HCT116 (cell line): ENCODE results near the gene CCM2. TPM values are rescaled to one million over a fixed set of nuclear protein-coding genes. Genes with fewer than 3 reads are reported as not detected.

ENCODE experiments used
- ATAC-seq: fragments of 200-7000 bp; cut with Tn5 transposase; 2 replicates; pipeline ENCODE4 v1.9.1; 2020; ENCODE audit warnings: mild to moderate bottlenecking, moderate library complexity
- BruUV-seq: library from RNA; stranded (reverse); fragments of 400-500 nt; replicated peaks from 2 replicates; lab custom pipeline; 2021; lab: Mats Ljungman, UMichigan
- CTCF ChIA-PET: fragments of 300-600 bp; sonication (Branson Sonifier 250); formaldehyde crosslinking; loops from one replicate; lab custom pipeline; 2021; ENCODE audit warnings: antibody characterized with exemption; lab: Charles Lee
- POLR2A ChIA-PET: fragments of 300-600, 350-600 bp; sonication (Branson Sonifier 250); formaldehyde crosslinking; loops from one replicate; lab custom pipeline; 2021; ENCODE audit warnings: antibody characterized with exemption; lab: Charles Lee
- RAD21 ChIA-PET, 2 experiments: fragments of 300-600 bp; sonication (Branson Sonifier 250); formaldehyde crosslinking; loops; one replicate each; lab custom pipeline; 2023; ENCODE audit warnings: low total read pairs in 2 of 2; ENCODE audit not compliant: uncharacterized antibody in 2 of 2, unreplicated experiment in 2 of 2, low non-redundant PET in 1 of 2; lab: Charles Lee
- DNase-seq: peaks from one replicate; pipeline ENCODE4 v3.0.0-alpha.2; 2010; ENCODE audit warnings: low read depth, low spot score
- H2AFZ ChIP-seq: fragments of 200-600 bp; shearing (Covaris generic), sonication (generic); 2 replicates; pipeline ENCODE4 v1.6.1; 2017; ENCODE audit warnings: low read depth, mixed run types, mixed read lengths, antibody characterized with exemption, low read length; ENCODE audit not compliant: poor library complexity, severe bottlenecking
- H3K27ac ChIP-seq: 2 replicates; pipeline ENCODE4 v1.5.1; 2012; ENCODE audit warnings: low read depth, low read length
- H3K27me3 ChIP-seq: fragments of 200-600 bp; sonication (generic); 2 replicates; pipeline ENCODE4 v1.6.1; 2016; ENCODE audit warnings: mixed run types, low read length, mixed read lengths; ENCODE audit not compliant: insufficient read depth
- H3K36me3 ChIP-seq, 2 experiments: fragments of 200-500 bp in 1 of 2; fragments of 200-600 bp in 1 of 2; sonication (Bioruptor generic) in 1 of 2; sonication (generic) in 1 of 2; 2 replicates each; pipeline versions ENCODE4 v1.5.1 to v1.6.1; 2014 to 2016; ENCODE audit warnings: low read length in 2 of 2, inconsistent platforms in 1 of 2, mixed read lengths in 1 of 2, mixed run types in 1 of 2; ENCODE audit not compliant: insufficient read depth in 2 of 2, control insufficient read depth in 1 of 2
- H3K4me1 ChIP-seq, 2 experiments: fragments of 200-600 bp in 1 of 2; sonication (generic) in 1 of 2; 2 replicates each; pipeline versions ENCODE4 v1.5.1 to v1.6.1; 2012 to 2017; ENCODE audit warnings: low read length in 2 of 2, inconsistent platforms in 1 of 2, mild to moderate bottlenecking in 1 of 2, mixed read lengths in 1 of 2, mixed run types in 1 of 2, moderate library complexity in 1 of 2; ENCODE audit not compliant: insufficient read depth in 2 of 2, control insufficient read depth in 1 of 2
- H3K4me2 ChIP-seq: fragments of 200-600 bp; sonication (generic); 2 replicates; pipeline ENCODE4 v1.6.1; 2017; ENCODE audit warnings: mixed run types, low read length, mixed read lengths
- H3K4me3 ChIP-seq, 2 experiments: fragments of 200-600 bp in 1 of 2; sonication (generic) in 1 of 2; replicated peaks in 1 of 2; 2 replicates each; pipeline ENCODE4 v1.5.1; 2011 to 2016; ENCODE audit warnings: low read length in 2 of 2, control low read depth in 1 of 2, low read depth in 1 of 2, mild to moderate bottlenecking in 1 of 2, mixed read lengths in 1 of 2, mixed run types in 1 of 2
- H3K79me2 ChIP-seq: fragments of 200-600 bp; sonication (generic); 2 replicates; pipeline ENCODE4 v1.6.1; 2017; ENCODE audit warnings: mild to moderate bottlenecking, mixed run types, low read length, moderate library complexity, mixed read lengths; ENCODE audit not compliant: insufficient read depth
- H3K9ac ChIP-seq: fragments of 200-600 bp; sonication (generic); 2 replicates; pipeline ENCODE4 v1.6.1; 2016; ENCODE audit warnings: low read length, mixed read lengths
- H3K9me2 ChIP-seq: fragments of 200-600 bp; sonication (generic), shearing (Covaris generic); 2 replicates; pipeline ENCODE4 v1.6.1; 2017; ENCODE audit warnings: mixed run types, mild to moderate bottlenecking, moderate library complexity; ENCODE audit not compliant: insufficient read depth
- H3K9me3 ChIP-seq, 2 experiments: fragments of 200-500 bp in 1 of 2; fragments of 200-600 bp in 1 of 2; sonication (Bioruptor generic) in 1 of 2; sonication (generic) in 1 of 2; 2 replicates each; pipeline ENCODE4 v1.6.1; 2014 to 2017; ENCODE audit warnings: low read length in 2 of 2, mixed read lengths in 2 of 2, inconsistent platforms in 1 of 2, low read depth in 1 of 2, mild to moderate bottlenecking in 1 of 2, mixed run types in 1 of 2, moderate library complexity in 1 of 2; ENCODE audit not compliant: control insufficient read depth in 1 of 2, insufficient read depth in 1 of 2
- H4K20me1 ChIP-seq: fragments of 200-600 bp; sonication (generic), shearing (Covaris generic); 2 replicates; pipeline ENCODE4 v1.6.1; 2017; ENCODE audit warnings: mixed run types, mild to moderate bottlenecking, moderate library complexity; ENCODE audit not compliant: insufficient read depth
- CBX3 ChIP-seq: IDR thresholded peaks from 2 replicates; pipeline ENCODE4 v1.6.1; 2012; ENCODE audit warnings: low read depth
- EGR1 ChIP-seq: IDR thresholded peaks from 2 replicates; pipeline ENCODE4 v1.6.1; 2012; ENCODE audit warnings: low read depth
- ELF1 ChIP-seq: IDR thresholded peaks from 2 replicates; pipeline ENCODE4 v1.6.1; 2012; ENCODE audit warnings: low read depth, borderline replicate concordance
- EZH2phosphoT487 ChIP-seq: fragments of 200-600 bp; IDR thresholded peaks from 2 replicates; pipeline ENCODE4 v1.6.1; 2018; ENCODE audit warnings: antibody characterized with exemption, borderline replicate concordance
- FOSL1 ChIP-seq: IDR thresholded peaks from 2 replicates; pipeline ENCODE4 v1.6.1; 2012; ENCODE audit warnings: low read depth
- JUND ChIP-seq: IDR thresholded peaks from 2 replicates; pipeline ENCODE4 v1.6.1; 2012
- POLR2A ChIP-seq: IDR thresholded peaks from 2 replicates; pipeline ENCODE4 v1.7.0; 2011; ENCODE audit warnings: borderline replicate concordance; ENCODE audit not compliant: insufficient read depth, insufficient read length; ENCODE audit errors: extremely low read depth
- RAD21 ChIP-seq: IDR thresholded peaks from 2 replicates; pipeline ENCODE4 v1.6.1; 2012; ENCODE audit warnings: low read depth, mild to moderate bottlenecking
- SP1 ChIP-seq: IDR thresholded peaks from 2 replicates; pipeline ENCODE4 v1.6.1; 2012; ENCODE audit warnings: low read depth
- SRF ChIP-seq: IDR thresholded peaks from 2 replicates; pipeline ENCODE4 v1.6.1; 2012; ENCODE audit warnings: low read depth
- TCF7L2 ChIP-seq: IDR thresholded peaks from 2 replicates; pipeline ENCODE4 v1.7.0; 2011; ENCODE audit warnings: borderline replicate concordance, inconsistent platforms; ENCODE audit not compliant: insufficient read depth, insufficient read length; ENCODE audit errors: extremely low read depth
- YY1 ChIP-seq: IDR thresholded peaks from 2 replicates; pipeline ENCODE4 v1.6.1; 2011; ENCODE audit warnings: low read length, low read depth, moderate library complexity, mild to moderate bottlenecking; ENCODE audit not compliant: insufficient replicate concordance; ENCODE audit errors: extremely low read depth
- ZFX ChIP-seq: fragments of 450-650 bp; IDR thresholded peaks from 2 replicates; pipeline ENCODE4 v1.6.1; 2017
- ZNF274 ChIP-seq: fragments of 200-500 bp; sonication (Bioruptor generic); IDR thresholded peaks from 2 replicates; pipeline ENCODE4 v1.6.1; 2014; ENCODE audit warnings: mild to moderate bottlenecking, low read depth, low read length, inconsistent platforms
- intact Hi-C: fragments of 100-400 bp; cut with micrococcal nuclease; formaldehyde crosslinking; loops from 2 replicates; pipeline ENCODE4 v1.10.0; 2022
- total RNA-seq: library from RNA; stranded (reverse); gene quantifications from one replicate; pipeline ENCODE4 v1.2.1, GENCODE V29; 2021; ENCODE audit not compliant: unreplicated experiment
- TF ChIP-seq, protein P1 (sequence below): IDR thresholded peaks from 2 replicates; pipeline ENCODE4 v1.6.1; 2012
- TF ChIP-seq, protein P2 (sequence below), 3 experiments: fragments of 200-600 bp in 1 of 3; sonication (generic) in 1 of 3; IDR thresholded peaks in 2 of 3; conservative IDR thresholded peaks in 1 of 3; 2 replicates each; pipeline ENCODE4 v1.5.1; 2012 to 2017; ENCODE audit warnings: low read depth in 2 of 3, low read length in 2 of 3, antibody characterized with exemption in 1 of 3, borderline replicate concordance in 1 of 3, control low read depth in 1 of 3, mild to moderate bottlenecking in 1 of 3, mixed read lengths in 1 of 3, mixed run types in 1 of 3, moderate library complexity in 1 of 3; ENCODE audit not compliant: insufficient read depth in 1 of 3
- TF ChIP-seq, protein P3 (sequence below): IDR thresholded peaks from 2 replicates; pipeline ENCODE4 v1.6.1; 2012; ENCODE audit warnings: low read depth
- TF ChIP-seq, protein P4 (sequence below): IDR thresholded peaks from 2 replicates; pipeline ENCODE4 v1.6.1; 2011; ENCODE audit warnings: mild to moderate bottlenecking, low read length, moderate library complexity; ENCODE audit not compliant: insufficient replicate concordance; ENCODE audit errors: extremely low read depth

The CCM2 gene
- total RNA-seq, 1 experiment from 2014 or later = 34.4 TPM

DNA sequence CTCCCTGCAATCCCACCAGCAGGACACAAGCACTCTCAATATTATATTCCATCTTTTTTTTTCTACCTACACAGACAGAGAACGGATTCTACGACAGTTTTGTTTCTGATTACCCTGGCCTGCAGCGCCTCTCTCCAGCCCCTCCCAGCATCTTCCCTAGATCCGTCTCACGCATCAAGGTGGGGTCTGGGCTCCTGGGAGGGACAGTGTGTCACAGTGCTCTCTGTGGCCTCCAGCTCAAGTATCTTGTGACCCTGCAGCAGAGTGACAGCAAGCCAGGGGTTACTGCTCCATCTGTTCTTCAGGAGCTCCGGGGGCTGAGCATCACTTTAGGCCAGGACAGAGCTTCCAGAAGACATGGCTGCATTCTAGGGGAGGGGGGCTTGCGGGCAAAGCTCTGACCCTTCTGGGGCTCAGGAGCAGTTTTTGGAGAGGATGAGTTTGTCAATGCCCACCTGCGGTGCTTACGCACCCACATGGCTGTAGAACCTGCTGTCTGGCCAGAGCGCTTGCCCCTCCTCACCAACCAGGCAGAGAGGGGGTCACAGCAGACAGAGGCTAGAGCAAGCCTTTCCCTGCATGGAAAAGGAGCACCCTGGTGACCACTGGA, 43.7 kb upstream of the CCM2 start:
- Histone ChIP-seq H3K4me2 (no peak overlapping the region), H3K27ac (no peak overlapping the region), H3K36me3 (no peaks in the 10 kb centered on the region), H3K9me2 (no peaks in the 10 kb centered on the region), H3K4me3 (no peak overlapping the region), H2AFZ (no peak overlapping the region), H3K4me1 (no peaks in the 10 kb centered on the region), H3K9ac (no peak overlapping the region), H4K20me1 (no peaks in the 10 kb centered on the region), H3K27me3 (no peaks in the 10 kb centered on the region), H3K79me2 (no peaks in the 10 kb centered on the region), H3K9me3 (no peaks in the 10 kb centered on the region)
- ChIA-PET RAD21 (no interaction called here), CTCF (no interaction called here), POLR2A (no interaction called here)
- intact Hi-C loops = no loop called here
- BruUV-seq = no TSS peak
- ATAC-seq (no peak), DNase-seq (no peak)
- TF ChIP-seq ELF1 (no peak), TCF7L2 (no peak), YY1 (no peak), JUND (no peak), EZH2phosphoT487 (no peak), ZNF274 (no peak), EGR1 (no peak), CBX3 (no peak), SRF (no peak), RAD21 (no peak), FOSL1 (no peak), ZFX (no peak), SP1 (no peak), POLR2A (no peak)
- TF ChIP-seq, protein P1, sequence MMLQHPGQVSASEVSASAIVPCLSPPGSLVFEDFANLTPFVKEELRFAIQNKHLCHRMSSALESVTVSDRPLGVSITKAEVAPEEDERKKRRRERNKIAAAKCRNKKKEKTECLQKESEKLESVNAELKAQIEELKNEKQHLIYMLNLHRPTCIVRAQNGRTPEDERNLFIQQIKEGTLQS = no peak
- TF ChIP-seq, protein P2, sequence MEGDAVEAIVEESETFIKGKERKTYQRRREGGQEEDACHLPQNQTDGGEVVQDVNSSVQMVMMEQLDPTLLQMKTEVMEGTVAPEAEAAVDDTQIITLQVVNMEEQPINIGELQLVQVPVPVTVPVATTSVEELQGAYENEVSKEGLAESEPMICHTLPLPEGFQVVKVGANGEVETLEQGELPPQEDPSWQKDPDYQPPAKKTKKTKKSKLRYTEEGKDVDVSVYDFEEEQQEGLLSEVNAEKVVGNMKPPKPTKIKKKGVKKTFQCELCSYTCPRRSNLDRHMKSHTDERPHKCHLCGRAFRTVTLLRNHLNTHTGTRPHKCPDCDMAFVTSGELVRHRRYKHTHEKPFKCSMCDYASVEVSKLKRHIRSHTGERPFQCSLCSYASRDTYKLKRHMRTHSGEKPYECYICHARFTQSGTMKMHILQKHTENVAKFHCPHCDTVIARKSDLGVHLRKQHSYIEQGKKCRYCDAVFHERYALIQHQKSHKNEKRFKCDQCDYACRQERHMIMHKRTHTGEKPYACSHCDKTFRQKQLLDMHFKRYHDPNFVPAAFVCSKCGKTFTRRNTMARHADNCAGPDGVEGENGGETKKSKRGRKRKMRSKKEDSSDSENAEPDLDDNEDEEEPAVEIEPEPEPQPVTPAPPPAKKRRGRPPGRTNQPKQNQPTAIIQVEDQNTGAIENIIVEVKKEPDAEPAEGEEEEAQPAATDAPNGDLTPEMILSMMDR (IDR thresholded peaks at IDR 0.05 in 2 of 3, conservative IDR thresholded peaks at IDR 0.05 in 1 of 3; ENCODE audit: borderline replicate concordance in 1 of 3, insufficient read depth in 1 of 3, low read depth in 2 of 3, low read length in 2 of 3) = no peak
- TF ChIP-seq, protein P3, sequence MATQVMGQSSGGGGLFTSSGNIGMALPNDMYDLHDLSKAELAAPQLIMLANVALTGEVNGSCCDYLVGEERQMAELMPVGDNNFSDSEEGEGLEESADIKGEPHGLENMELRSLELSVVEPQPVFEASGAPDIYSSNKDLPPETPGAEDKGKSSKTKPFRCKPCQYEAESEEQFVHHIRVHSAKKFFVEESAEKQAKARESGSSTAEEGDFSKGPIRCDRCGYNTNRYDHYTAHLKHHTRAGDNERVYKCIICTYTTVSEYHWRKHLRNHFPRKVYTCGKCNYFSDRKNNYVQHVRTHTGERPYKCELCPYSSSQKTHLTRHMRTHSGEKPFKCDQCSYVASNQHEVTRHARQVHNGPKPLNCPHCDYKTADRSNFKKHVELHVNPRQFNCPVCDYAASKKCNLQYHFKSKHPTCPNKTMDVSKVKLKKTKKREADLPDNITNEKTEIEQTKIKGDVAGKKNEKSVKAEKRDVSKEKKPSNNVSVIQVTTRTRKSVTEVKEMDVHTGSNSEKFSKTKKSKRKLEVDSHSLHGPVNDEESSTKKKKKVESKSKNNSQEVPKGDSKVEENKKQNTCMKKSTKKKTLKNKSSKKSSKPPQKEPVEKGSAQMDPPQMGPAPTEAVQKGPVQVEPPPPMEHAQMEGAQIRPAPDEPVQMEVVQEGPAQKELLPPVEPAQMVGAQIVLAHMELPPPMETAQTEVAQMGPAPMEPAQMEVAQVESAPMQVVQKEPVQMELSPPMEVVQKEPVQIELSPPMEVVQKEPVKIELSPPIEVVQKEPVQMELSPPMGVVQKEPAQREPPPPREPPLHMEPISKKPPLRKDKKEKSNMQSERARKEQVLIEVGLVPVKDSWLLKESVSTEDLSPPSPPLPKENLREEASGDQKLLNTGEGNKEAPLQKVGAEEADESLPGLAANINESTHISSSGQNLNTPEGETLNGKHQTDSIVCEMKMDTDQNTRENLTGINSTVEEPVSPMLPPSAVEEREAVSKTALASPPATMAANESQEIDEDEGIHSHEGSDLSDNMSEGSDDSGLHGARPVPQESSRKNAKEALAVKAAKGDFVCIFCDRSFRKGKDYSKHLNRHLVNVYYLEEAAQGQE = no peak
- TF ChIP-seq, protein P4, sequence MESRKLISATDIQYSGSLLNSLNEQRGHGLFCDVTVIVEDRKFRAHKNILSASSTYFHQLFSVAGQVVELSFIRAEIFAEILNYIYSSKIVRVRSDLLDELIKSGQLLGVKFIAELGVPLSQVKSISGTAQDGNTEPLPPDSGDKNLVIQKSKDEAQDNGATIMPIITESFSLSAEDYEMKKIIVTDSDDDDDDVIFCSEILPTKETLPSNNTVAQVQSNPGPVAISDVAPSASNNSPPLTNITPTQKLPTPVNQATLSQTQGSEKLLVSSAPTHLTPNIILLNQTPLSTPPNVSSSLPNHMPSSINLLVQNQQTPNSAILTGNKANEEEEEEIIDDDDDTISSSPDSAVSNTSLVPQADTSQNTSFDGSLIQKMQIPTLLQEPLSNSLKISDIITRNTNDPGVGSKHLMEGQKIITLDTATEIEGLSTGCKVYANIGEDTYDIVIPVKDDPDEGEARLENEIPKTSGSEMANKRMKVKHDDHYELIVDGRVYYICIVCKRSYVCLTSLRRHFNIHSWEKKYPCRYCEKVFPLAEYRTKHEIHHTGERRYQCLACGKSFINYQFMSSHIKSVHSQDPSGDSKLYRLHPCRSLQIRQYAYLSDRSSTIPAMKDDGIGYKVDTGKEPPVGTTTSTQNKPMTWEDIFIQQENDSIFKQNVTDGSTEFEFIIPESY = no peak
